SKM-1 treated with dmso at 0.1 percent for 144 hours (cell line): ENCODE results near the gene ZDHHC8.

Experiments
- DNase-seq: peaks from one replicate; lab custom pipeline; 2025; ENCODE audit not compliant: unreplicated experiment; lab: John Stamatoyannopoulos, UW

The ZDHHC8 gene

DNA sequence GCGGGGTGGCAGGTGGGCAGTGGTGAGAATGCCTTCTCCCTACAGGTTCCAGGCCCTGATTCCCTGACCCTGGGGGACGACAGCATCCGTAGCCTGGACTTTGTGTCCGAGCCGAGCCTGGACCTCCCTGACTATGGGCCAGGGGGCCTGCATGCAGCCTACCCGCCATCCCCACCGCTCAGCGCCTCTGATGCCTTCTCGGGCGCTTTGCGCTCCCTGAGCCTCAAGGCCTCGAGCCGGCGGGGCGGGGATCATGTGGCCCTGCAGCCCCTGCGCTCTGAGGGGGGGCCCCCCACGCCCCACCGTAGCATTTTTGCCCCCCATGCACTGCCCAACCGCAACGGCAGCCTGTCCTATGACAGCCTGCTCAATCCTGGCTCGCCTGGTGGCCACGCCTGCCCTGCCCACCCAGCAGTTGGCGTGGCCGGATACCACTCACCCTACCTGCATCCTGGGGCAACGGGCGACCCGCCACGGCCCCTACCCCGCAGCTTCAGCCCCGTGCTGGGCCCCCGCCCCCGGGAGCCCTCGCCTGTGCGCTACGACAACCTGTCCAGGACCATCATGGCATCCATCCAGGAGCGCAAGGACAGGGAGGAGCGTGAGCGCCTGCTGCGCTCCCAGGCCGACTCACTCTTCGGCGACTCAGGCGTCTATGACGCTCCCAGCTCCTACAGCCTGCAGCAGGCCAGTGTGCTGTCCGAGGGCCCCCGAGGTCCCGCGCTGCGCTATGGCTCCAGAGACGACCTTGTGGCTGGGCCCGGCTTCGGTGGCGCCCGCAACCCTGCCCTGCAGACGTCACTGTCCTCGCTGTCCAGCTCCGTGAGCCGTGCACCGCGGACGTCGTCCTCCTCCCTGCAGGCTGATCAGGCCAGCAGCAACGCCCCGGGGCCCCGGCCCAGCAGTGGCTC lies 11.4 kb downstream of the ZDHHC8 start:
- DNase-seq = no peak

DNA sequence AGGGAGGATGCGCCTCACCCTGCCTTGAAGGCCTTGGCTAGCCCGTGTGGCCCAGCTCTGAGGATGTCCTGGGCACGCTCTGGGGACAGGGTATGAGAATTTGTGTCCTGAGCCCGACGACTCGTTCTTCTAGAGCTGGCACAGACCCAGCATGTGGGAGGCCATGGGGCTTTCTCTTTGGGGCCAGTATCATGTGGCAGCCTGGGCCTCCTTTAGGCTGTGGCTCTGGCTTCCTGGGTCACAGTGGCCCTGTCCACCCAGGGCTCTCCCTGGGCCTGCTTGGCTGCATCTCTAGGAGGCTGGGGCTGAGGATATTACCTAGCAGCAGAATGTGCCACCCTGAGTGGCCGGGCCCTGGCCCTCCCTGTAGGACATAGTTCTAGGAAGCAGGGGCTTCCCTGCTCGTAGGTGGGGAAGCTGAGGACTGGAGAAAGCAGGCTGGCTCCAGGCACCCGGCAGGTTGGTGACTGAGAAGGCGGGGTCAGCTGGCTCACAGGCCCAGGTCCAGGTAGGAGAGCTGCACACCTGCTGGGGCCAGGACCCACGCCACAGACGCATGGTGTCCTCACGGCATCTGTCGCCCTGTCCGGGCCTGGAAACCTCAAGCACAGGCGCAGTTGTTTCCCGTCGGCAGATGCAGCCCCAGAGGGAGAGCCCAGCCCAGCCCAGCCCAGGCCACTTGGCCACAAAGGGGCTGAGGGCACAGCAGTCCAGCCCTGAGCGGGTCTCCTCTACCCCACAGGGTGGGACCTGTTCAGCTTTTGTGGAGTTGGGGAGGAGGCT lies 12.5 kb downstream of the ZDHHC8 start:
- no peak for DNase-seq

DNA sequence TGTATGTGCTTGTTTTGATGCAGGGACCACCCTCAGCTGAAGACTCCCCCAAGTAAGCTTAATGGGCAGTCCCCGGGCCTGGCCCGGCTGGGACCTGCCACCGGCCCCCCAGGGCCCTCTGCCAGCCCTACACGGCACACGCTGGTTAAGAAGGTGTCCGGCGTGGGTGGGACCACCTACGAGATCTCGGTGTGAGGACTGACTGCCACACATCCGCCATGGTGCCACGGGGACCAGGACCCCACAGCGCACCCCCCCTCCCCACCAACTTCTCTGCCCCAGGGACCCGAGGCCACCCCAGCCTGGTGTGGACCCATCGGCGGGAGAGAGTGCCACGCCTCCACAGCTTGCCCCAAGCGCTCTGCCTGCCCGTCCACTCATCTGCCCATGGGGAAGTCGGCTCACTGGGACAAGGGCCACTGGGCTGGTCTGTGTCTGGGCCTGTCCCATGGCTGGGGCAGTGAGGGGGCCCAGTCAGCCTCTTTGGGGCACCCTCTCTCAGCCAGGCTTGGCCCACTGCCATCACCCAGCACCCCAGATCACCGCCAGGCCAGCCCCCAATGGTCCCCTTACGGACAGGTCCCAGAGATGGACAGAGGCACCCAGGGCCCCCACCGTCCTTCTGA lies 13.7 kb downstream of the ZDHHC8 start:
- no peak for DNase-seq

DNA sequence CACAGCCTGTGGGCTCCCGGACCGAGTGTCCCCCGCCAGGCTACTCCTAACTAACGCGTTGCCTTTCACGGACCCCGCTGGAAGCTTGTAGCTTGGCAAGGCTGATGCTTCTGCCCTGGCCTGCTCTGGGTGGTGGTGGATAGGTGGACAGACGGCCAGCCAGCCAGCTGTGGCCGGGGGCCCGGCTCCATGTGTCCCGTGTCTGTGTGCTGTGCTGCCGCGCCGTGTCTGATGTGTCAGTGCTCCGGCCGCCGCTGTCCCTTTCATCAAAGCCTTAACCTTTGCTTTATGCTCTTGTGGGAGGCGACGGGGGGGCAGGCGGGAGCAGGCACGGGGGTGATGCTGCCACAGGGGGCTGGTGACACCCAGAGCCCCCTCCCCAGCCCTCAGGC lies 14.2 kb downstream of the ZDHHC8 start:
- no peak for DNase-seq

DNA sequence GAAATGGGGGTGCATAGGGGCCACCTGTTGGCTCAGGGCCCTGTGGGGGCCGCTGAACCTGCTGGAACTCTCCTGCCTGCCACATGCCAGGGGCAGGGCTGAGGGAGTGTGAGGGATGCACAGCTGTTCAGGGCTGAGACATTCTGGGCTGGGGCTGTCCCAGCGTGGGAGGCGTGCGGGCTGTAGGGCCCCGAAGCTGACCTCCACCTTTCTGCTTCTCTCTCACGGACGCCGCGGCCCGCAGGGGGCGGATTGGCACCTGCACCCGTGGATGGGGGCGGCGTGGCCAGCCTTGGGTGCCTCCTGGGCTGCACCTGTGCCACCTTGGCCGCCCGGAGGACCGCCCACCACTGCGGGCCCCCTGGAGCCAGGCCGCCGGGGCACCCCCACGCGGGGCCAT lies 15.2 kb downstream of the ZDHHC8 start:
- DNase-seq = no peak

DNA sequence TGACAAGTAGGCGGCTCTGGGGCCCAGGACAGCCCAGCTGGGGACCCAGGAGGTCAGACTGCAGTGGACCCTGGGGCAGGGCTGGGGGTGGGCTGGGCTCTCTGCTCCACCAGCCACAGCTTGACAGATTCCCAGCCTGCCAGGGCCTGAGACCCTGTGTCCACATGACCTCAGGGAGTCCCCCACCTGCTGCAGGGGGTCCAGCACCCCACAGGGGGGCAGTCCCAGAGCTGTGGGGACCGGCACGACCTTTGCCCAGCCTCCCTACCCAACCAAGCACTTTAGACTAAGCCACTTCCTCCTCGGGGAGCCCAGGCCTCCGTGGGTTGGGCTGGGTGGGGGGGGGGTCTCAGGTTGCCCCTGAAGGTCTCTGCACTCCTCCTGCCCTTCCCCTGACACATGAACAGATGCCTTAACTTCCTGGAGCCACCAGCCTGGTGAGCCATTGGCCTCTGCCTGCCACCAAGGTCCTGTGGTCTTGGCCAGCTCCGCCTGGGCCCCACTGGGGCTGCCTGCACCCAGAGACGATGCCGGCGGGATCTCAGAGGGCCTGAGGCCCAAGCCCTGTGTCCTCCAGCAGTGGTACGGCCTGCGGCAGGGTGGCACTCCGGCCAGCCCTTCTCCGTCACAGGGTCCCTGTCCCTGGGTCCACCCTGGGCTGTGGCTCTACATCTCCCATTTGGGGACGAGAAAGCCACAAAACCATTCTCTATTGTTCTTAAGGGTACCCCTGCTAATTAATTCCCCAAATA lies 15.8 kb downstream of the ZDHHC8 start:
- no peak for DNase-seq

DNA sequence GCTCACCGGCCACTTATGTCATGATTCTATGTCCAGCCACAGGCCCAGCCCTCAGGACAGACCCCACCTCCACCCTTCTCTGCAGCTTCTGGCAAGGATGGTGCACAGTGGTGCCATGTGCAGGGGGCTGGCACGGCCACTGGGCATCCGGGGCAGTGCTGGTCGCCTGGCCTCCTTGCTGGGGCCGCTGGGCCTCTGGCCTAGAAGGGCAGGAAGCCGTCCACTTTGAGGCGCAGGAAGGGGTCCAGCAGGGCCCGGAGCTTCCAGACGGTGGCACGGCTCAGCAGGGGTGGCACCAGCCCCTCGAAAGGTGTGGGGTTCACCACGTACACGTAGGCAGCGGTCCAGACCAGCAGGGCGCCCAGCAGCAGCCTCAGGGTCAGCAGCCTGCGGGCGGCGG lies 16.8 kb downstream of the ZDHHC8 start:
- no peak for DNase-seq

DNA sequence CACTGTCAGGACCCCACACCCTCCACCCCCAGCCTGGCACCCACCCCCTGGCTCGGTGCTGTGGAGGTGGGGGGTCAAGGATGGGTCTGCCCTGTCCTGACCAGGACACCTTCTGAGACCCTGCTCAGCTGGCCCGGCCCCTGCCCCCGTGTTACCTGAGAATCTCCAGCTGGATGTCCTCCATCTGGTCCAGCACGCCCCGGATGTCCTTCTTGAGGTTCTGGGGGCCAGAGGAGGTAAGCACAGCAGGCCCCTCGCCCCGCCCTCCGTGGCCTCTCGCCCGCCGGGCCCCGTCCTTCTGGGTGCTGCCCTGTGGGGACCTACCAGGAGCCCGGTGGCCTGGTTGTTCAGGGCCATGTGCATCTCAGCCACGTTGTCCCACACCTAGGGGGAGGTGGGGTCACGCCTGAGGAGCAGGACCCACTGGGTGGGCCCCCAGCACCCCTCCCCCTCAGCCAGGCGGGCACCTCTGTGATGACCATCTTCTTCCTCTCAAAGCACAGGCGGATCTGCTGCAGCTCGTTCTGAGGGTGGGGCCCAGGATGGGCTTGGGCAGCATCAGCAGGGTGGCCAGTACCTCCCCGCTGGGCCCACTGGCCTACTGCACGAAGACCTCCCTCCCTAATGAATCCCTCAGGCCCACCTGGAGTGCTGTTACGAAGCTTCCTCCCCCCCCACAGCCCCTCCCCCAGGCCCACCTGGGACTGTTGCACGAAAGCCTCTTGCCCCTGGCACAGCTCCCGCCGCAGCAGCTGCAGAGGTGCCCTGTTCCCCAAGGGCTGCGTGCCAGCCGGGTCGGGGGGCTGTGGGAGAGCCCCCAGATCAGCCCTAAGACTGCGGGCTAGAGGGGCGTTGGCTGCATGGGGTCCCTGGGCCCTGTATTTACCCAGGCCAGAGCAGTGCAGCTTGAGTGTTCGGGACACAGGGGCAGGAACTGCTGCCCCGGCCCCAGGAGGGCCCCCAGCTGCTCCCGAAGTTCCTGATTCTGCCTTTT lies 17.9 kb downstream of the ZDHHC8 start:
- DNase-seq = no peak

DNA sequence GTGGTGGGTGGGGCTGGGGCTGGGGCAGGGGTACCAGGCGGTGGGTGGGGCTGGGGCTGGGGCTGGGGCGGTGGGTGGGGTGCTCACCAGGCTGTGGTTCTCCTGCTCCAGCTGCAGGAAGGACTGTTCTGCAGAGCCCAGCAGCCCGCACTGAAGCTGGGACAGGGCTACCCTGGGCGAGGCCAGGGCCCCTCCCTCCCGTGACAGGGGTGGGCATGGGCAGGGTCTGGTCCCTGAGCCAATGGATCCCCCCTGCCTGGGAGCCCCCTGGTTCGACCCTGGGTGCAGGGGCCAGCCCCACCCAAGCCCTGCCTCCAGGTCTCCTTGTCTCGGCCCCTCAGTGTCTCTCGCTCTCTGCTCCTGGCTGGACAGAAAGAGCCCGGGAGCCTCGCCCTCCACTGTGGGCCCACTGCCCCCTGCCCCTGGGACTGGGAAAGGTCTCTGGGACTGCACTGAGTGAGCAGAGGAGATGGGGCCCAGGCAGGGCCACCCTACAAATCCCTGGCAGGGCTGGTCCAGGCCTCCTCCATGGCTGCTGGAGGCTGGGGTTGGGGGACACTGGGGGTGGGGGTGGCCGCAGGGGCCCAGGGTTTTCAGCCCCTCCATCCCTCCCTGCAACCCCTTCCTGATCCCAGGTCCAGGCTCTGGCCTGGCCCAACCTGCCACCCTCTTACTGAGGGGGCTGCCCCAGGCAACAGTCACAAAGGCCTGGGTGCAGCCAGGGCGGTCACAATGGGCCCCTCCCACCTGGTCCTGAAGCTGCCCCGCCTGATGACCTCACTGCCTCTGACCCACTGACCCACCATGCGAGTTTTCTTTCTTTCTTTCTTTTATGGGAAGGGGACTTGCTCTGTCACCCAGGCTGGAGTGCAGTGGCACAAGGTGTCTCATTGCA lies 19.0 kb downstream of the ZDHHC8 start, which contains the start of gene CCDC188:
Gene CCDC188 (minus strand): TSS at position 675 of the 895 bp plus-strand sequence. CDS start 69 bp downstream, at position 606.
- DNase-seq = no peak

DNA sequence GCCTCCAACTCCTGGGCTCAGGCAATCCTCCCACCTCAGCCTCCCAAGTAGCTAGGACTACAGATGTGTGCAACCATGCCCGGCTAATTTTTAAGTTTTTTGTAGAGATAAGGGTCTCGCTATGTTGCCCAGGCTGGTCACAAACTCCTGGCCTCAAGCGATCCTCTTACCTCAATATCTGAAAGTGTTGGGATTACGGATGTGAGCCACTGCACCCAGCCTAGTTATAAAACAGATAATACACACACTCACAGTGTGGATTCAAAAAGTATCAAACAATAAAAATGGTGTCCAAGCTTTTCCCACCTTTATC lies 19.6 kb downstream of the ZDHHC8 start:
- no peak for DNase-seq

DNA sequence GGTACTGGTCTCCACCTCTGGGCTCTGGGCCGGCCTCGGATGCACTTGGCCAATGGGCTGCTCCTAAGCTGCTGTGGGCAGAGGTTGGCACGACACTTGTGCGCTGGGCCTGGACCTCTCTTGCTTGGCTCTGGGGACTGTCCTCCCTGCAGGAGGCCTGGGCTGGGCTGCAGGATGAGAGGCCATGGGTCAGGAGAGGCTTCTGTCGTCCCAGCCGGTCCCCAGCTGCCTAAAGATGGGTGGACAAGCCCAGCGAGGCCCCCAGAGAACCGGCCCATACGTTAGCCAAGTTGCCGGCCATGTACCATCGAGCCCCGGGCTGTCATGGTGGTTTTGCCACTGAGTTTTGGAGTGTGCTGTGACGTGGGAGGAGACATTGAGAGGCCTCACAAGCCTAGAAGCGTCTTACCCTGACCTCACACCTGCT lies 20.9 kb downstream of the ZDHHC8 start:
- DNase-seq = no peak

DNA sequence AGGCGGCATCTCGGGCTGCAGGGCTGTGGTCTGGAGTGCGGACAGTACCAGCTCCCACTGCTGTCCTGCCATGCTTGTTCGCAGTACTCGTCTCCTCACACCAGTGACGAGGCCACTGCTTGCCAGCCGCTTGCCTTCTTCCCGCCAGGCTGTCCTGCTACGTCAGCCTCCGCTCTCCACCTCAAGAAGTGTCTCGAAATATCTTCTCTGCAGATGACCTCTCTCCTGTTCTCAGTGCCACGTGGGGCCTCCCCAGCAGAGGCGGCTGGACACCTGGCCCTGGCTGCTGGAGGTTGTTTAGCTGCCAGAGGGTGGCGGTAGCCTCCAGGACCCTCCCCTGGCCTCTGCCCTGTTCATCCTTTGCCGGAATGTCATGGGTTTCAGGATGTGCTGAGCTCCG lies 22.3 kb downstream of the ZDHHC8 start:
- no peak for DNase-seq

DNA sequence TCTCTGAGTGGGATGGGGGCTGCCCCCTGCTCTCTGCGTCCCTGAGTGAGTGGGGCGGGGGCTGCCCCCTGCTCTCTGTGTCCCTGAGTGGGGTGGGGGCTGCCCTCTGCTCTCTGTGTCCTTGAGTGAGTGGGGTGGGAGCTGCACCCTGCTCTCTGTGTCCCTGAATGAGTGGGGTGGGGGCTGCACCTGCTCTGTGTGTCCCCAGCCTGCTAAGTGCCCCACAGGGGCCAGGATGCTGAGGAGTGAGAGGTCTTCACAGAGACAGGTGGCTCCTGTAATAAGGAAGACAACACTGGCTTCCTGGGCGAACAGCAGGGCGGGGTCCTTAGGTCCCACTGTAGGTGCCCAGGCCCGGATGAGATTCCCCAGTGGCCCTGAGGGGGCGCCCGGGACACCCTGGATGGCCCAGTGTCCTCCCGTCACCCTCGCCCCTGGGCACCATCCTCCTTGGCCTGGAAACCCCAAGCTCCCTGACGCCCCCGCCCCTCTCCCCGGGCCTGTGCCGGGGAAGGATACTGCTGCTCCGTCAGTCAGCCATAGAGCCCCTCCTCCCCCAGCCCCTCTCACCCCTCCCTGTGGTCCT lies 23.1 kb downstream of the ZDHHC8 start:
- no peak for DNase-seq

DNA sequence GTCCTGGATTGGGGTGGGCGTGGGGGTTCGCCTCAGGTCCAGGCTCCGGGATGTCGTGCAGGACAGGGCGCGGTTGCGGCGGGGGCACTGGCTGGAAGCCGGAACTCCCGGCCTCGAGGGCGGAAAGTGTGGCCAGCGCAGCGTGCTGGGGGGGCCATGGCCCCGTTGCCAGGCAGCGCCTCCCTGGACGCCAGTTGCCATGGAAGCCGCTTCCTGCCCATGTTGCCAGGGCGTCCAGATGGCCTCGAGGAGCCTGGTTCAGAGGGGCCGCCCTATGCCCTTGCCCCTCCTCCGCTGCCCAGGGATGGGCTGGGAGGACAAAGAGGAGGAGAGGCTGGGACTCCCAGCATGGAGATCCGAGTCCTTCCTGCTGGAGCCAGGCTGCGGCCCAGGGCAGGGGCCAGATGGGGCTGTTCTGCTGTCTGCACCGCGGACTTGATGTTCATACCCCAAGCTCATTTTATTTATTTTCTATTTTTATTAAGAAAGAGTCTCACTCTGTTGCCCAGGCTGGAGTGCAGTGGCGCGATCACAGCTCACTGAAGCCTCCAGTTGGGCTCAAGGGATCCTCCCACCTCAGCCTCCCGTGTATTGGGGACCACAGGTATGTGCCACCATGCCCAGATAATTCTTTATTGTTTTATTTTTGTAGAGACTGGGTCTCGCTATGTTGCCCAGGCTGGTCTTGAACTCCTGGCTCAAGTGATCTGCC lies 23.9 kb downstream of the ZDHHC8 start:
- no peak for DNase-seq

DNA sequence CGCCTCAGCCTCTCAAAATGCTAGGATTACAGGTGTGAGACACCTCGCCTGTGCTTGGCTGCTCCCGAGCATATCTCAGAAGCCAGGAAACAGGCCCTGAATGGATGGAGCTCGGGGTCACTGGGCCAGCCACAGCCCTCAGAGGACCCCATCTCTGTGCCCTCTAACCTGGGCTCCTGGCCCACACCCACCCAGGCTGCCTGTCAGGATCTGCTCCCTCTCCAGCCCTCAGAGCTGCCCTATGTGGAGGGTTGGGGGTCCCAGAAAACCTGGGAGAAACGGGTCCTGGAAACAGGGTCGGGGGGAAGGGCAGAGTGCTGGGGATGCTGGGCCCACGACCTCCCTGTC lies 24.4 kb downstream of the ZDHHC8 start:
- DNase-seq = no peak

DNA sequence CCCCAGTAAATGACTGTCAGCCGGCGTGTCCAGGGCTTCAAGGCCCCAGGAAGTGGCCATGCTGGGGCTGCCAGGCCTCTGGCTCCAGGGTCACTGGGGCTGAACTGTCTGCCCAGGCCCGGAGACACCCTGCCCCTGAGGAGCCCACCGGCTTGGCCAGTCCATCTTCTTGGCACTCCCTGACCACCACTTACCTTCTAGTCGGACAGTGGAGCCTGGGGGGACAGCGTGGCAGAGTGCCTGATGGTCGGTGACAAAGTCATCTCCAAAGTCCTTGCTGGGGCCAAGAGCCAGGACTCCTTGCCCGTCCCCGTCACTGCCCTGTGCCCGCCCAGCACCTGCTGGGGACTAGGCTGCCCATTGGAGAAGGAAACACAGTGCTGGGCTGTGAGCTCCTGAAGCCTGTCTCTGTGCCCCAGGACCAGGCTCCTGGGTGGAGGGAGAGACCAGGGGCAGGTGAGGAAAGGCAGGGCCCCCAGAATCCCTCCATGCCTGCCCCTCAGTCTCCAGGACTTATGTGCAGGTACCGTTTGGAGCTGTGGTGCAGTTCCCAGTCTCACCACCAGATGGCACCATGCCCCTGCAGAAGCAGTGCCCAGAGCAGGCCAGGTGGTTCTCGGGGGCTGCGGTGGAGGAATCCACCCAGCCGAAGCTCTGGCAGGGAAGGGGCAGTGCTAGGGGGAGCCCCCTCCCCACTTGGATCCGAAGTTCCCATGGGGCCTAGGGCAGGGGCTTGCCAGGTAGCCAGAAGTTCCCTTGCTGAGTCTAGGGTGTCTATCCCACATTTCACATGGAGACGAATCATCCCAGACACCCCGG lies 25.2 kb downstream of the ZDHHC8 start:
- peak; percentile 32 for DNase-seq
